SK-N-SH treated with all-trans-retinoic acid at 6 μM for 48 hours (cell line): Measurements from ENCODE around the gene STX10.

Source experiments
- ATAC-seq: fragments of 200-7000 bp; cut with Tn5 transposase; 3 replicates; pipeline ENCODE4 v1.9.1; 2020; ENCODE audit warnings: mild to moderate bottlenecking, moderate library complexity
- ARNTL ChIP-seq: fragments of 450-650 bp; formaldehyde crosslinking; IDR thresholded peaks from 2 replicates; pipeline ENCODE4 v1.5.0; 2020; ENCODE audit warnings: low read depth, mild to moderate bottlenecking, moderate library complexity, borderline replicate concordance
- BACH2 ChIP-seq: fragments of 250-450 bp; sonication (Bioruptor Pico); IDR thresholded peaks from 2 replicates; pipeline ENCODE4 v1.9.0; 2021; ENCODE audit warnings: mild to moderate bottlenecking, borderline replicate concordance
- CSDC2 ChIP-seq: fragments of 250-450 bp; sonication (Bioruptor Pico); IDR thresholded peaks from 2 replicates; pipeline ENCODE4 v1.5.0; 2020; ENCODE audit warnings: mild to moderate bottlenecking, moderate library complexity
- CSRNP3 ChIP-seq: fragments of 250-450 bp; sonication (Bioruptor Pico); IDR thresholded peaks from 2 replicates; pipeline ENCODE4 v1.5.1; 2021; ENCODE audit warnings: mild to moderate bottlenecking, moderate library complexity
- ESRRG ChIP-seq: fragments of 250-450 bp; sonication (Bioruptor Pico); IDR thresholded peaks from 2 replicates; pipeline ENCODE4 v1.6.1; 2021; ENCODE audit warnings: mild to moderate bottlenecking
- ISL1 ChIP-seq: fragments of 250-450 bp; sonication (Bioruptor Pico); IDR thresholded peaks from 2 replicates; pipeline ENCODE4 v2.1.2; 2022; ENCODE audit warnings: mild to moderate bottlenecking, moderate library complexity
- OSR1 ChIP-seq: fragments of 250-450 bp; sonication (Bioruptor Pico); IDR thresholded peaks from 2 replicates; pipeline ENCODE4 v1.8.0; 2022; ENCODE audit warnings: moderate library complexity, mild to moderate bottlenecking, inconsistent platforms
- PATZ1 ChIP-seq: fragments of 250-450 bp; sonication (Bioruptor Pico); IDR thresholded peaks from 2 replicates; pipeline ENCODE4 v1.8.0; 2020; ENCODE audit warnings: mild to moderate bottlenecking, moderate library complexity, borderline replicate concordance
- PPARA ChIP-seq: fragments of 250-450 bp; sonication (Bioruptor Pico); IDR thresholded peaks from 2 replicates; pipeline ENCODE4 v1.5.0; 2020; ENCODE audit warnings: mild to moderate bottlenecking, borderline replicate concordance
- RARB ChIP-seq: fragments of 250-450 bp; sonication (Bioruptor Pico); IDR thresholded peaks from 2 replicates; pipeline ENCODE4 v1.8.0; 2021; ENCODE audit warnings: mild to moderate bottlenecking, moderate library complexity
- SNAI2 ChIP-seq: fragments of 250-450 bp; sonication (Bioruptor Pico); IDR thresholded peaks from 2 replicates; pipeline ENCODE4 v1.5.0; 2020; ENCODE audit warnings: mild to moderate bottlenecking, moderate library complexity
- TCF4 ChIP-seq: fragments of 250-450 bp; sonication (Bioruptor Pico); IDR thresholded peaks from 2 replicates; pipeline ENCODE4 v1.8.0; 2021; ENCODE audit warnings: mild to moderate bottlenecking, moderate library complexity, borderline replicate concordance
- TOX ChIP-seq: fragments of 250-450 bp; sonication (Bioruptor Pico); IDR thresholded peaks from 2 replicates; pipeline ENCODE4 v1.8.0; 2021; ENCODE audit warnings: mild to moderate bottlenecking, moderate library complexity, borderline replicate concordance
- ZC3H10 ChIP-seq: fragments of 250-450 bp; sonication (Bioruptor Pico); IDR thresholded peaks from 2 replicates; pipeline ENCODE4 v1.5.1; 2021; ENCODE audit warnings: mild to moderate bottlenecking, moderate library complexity
- ZFP3 ChIP-seq: fragments of 250-450 bp; sonication (Bioruptor Pico); IDR thresholded peaks from 2 replicates; pipeline ENCODE4 v1.5.0; 2020; ENCODE audit warnings: mild to moderate bottlenecking, moderate library complexity
- ZFP30 ChIP-seq: fragments of 450-650 bp; formaldehyde crosslinking; IDR thresholded peaks from 2 replicates; pipeline ENCODE4 v1.5.0; 2022; ENCODE audit warnings: mild to moderate bottlenecking, moderate library complexity
- ZNF565 ChIP-seq: fragments of 450-650 bp; formaldehyde crosslinking; conservative IDR thresholded peaks from 2 replicates; pipeline ENCODE4 v1.5.0; 2020; ENCODE audit warnings: low read depth, mild to moderate bottlenecking, moderate library complexity
- ZNF8 ChIP-seq: fragments of 450-650 bp; formaldehyde crosslinking; IDR thresholded peaks from 2 replicates; pipeline ENCODE4 v1.5.0; 2020; ENCODE audit warnings: mild to moderate bottlenecking, moderate library complexity
- TF ChIP-seq, protein P1 (sequence below): fragments of 250-450 bp; sonication (Bioruptor Pico); IDR thresholded peaks from 2 replicates; pipeline ENCODE4 v1.5.0; 2020; ENCODE audit warnings: mild to moderate bottlenecking, moderate library complexity
- TF ChIP-seq, protein P2 (sequence below): fragments of 250-450 bp; sonication (Bioruptor Pico); IDR thresholded peaks from 2 replicates; pipeline ENCODE4 v1.5.1; 2020; ENCODE audit warnings: low read depth, mild to moderate bottlenecking, moderate library complexity
- TF ChIP-seq, protein P3 (sequence below): fragments of 250-450 bp; sonication (Bioruptor Pico); IDR thresholded peaks from 2 replicates; pipeline ENCODE4 v1.8.0; 2021; ENCODE audit warnings: low read depth, mild to moderate bottlenecking, moderate library complexity, borderline replicate concordance

The STX10 gene

GRCh38 chr19:13095934-13096927 is 53.9 kb downstream of the STX10 start:
- TF ChIP-seq ARNTL (no peak), ZFP3 (no peak), OSR1 (CRISPR knock-in tag) (no peak), TCF4 (CRISPR knock-in tag) (no peak), ZFP30 (CRISPR knock-in tag) (no peak), RARB (CRISPR knock-in tag) (no peak), CSRNP3 (CRISPR knock-in tag) (no peak), ESRRG (CRISPR knock-in tag) (no peak), BACH2 (CRISPR knock-in tag) (no peak), PPARA (CRISPR knock-in tag) (no peak), TOX (no peak), ZNF8 (no peak), ISL1 (CRISPR knock-in tag) (no peak), SNAI2 (CRISPR knock-in tag) (no peak), CSDC2 (no peak), ZC3H10 (CRISPR knock-in tag) (no peak), ZNF565 (CRISPR knock-in tag) (no peak)
- TF ChIP-seq, protein P1, sequence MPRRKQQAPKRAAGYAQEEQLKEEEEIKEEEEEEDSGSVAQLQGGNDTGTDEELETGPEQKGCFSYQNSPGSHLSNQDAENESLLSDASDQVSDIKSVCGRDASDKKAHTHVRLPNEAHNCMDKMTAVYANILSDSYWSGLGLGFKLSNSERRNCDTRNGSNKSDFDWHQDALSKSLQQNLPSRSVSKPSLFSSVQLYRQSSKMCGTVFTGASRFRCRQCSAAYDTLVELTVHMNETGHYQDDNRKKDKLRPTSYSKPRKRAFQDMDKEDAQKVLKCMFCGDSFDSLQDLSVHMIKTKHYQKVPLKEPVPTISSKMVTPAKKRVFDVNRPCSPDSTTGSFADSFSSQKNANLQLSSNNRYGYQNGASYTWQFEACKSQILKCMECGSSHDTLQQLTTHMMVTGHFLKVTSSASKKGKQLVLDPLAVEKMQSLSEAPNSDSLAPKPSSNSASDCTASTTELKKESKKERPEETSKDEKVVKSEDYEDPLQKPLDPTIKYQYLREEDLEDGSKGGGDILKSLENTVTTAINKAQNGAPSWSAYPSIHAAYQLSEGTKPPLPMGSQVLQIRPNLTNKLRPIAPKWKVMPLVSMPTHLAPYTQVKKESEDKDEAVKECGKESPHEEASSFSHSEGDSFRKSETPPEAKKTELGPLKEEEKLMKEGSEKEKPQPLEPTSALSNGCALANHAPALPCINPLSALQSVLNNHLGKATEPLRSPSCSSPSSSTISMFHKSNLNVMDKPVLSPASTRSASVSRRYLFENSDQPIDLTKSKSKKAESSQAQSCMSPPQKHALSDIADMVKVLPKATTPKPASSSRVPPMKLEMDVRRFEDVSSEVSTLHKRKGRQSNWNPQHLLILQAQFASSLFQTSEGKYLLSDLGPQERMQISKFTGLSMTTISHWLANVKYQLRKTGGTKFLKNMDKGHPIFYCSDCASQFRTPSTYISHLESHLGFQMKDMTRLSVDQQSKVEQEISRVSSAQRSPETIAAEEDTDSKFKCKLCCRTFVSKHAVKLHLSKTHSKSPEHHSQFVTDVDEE (CRISPR knock-in tag) = no peak
- TF ChIP-seq, protein P2, sequence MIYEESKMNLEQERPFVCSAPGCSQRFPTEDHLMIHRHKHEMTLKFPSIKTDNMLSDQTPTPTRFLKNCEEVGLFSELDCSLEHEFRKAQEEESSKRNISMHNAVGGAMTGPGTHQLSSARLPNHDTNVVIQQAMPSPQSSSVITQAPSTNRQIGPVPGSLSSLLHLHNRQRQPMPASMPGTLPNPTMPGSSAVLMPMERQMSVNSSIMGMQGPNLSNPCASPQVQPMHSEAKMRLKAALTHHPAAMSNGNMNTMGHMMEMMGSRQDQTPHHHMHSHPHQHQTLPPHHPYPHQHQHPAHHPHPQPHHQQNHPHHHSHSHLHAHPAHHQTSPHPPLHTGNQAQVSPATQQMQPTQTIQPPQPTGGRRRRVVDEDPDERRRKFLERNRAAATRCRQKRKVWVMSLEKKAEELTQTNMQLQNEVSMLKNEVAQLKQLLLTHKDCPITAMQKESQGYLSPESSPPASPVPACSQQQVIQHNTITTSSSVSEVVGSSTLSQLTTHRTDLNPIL (CRISPR knock-in tag) = no peak
- TF ChIP-seq, protein P3, sequence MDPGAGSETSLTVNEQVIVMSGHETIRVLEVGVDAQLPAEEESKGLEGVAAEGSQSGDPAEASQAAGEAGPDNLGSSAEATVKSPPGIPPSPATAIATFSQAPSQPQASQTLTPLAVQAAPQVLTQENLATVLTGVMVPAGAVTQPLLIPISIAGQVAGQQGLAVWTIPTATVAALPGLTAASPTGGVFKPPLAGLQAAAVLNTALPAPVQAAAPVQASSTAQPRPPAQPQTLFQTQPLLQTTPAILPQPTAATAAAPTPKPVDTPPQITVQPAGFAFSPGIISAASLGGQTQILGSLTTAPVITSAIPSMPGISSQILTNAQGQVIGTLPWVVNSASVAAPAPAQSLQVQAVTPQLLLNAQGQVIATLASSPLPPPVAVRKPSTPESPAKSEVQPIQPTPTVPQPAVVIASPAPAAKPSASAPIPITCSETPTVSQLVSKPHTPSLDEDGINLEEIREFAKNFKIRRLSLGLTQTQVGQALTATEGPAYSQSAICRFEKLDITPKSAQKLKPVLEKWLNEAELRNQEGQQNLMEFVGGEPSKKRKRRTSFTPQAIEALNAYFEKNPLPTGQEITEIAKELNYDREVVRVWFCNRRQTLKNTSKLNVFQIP = no peak
- ATAC-seq = no peak

DNA sequence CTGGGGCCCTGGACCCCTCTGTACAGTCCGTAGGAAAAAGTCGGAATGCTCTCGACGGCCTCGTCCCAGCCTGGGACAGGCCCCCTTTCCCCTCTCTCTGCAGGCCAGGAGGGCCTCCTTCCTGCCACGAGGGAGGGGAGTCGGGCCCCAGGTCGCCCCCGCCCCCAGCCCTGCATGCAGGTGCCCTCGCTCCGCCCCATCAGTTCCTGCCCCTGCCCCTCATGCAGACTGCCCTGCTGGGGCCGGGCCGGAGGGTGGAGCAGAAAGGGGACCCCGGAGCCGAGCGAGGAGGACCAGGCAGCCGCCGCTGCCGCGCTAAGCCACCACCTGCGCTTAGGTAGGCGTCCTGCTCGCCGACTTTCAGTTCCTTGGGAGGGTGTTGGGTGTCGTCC is 54.8 kb downstream of the STX10 start:
- ATAC-seq = no peak
- TF ChIP-seq ZNF565 (CRISPR knock-in tag) (no peak), CSRNP3 (CRISPR knock-in tag) (no peak), BACH2 (CRISPR knock-in tag) (no peak), ARNTL (no peak), ZFP30 (CRISPR knock-in tag) (no peak), OSR1 (CRISPR knock-in tag) (no peak), PATZ1 (CRISPR knock-in tag) (no peak)
- TF ChIP-seq, protein P2 (CRISPR knock-in tag) = no peak
